Renal pelvis (tissue), 4 donors: ENCODE measurements around the gene CAPN9. TPM values are rescaled to one million over a fixed set of nuclear protein-coding genes. Genes with fewer than 3 reads are reported as not detected.
"Not testable (repeated sequence)": the region's sequence is repeated elsewhere in the genome, so short reads cannot be mapped to it uniquely, and the experiment has no call there.

ENCODE experiments used
- DNase-seq: peaks from one replicate; pipeline ENCODE4 v3.0.0-alpha.2; 2013
- polyA plus RNA-seq, 3 donors: library from polyadenylated mRNA; unstranded; fragments of 120-200 nt; gene quantifications; one replicate each; pipeline ENCODE4 v1.2.1, GENCODE V29; 2013; ENCODE audit not compliant: insufficient read length in 3 of 3

Gene CAPN9
- polyA plus RNA-seq, 3 donors, result 1.0 to 1.9 (median 1.1) TPM

GRCh38 chr1:230709619-230710542, 37.3 kb upstream of the CAPN9 start:
- DNase-seq, result no peak

GRCh38 chr1:230710543-230710904, 36.7 kb upstream of the CAPN9 start:
- DNase-seq, result no peak

GRCh38 chr1:230711245-230711644, 35.9 kb upstream of the CAPN9 start:
- no peak for DNase-seq

GRCh38 chr1:230712470-230712942, 34.7 kb upstream of the CAPN9 start:
- DNase-seq, result no peak

GRCh38 chr1:230713138-230713537, 34.0 kb upstream of the CAPN9 start:
- no peak for DNase-seq

GRCh38 chr1:230713547-230713914, 33.7 kb upstream of the CAPN9 start:
- no peak for DNase-seq

GRCh38 chr1:230713915-230714764, 33.0 kb upstream of the CAPN9 start, which contains the start of gene AGT:
AGT (minus strand) TSS chr1:230714122; CDS start chr1:230710823, 3,299 bp downstream.
- no peak for DNase-seq

GRCh38 chr1:230715510-230715909, 31.7 kb upstream of the CAPN9 start:
- DNase-seq, result no peak

- DNase-seq, result not testable (repeated sequence)
These were observed 30.7 kb upstream of the CAPN9 start for GRCh38 chr1:230716453-230716852.

GRCh38 chr1:230717251-230717650, 29.9 kb upstream of the CAPN9 start:
- DNase-seq, result no peak

GRCh38 chr1:230721849-230722522, 25.2 kb upstream of the CAPN9 start:
- not testable (repeated sequence) for DNase-seq

GRCh38 chr1:230725256-230726012, 21.8 kb upstream of the CAPN9 start:
- no peak for DNase-seq

GRCh38 chr1:230728710-230729392, 18.3 kb upstream of the CAPN9 start:
- DNase-seq, result no peak

GRCh38 chr1:230730977-230731376, 16.2 kb upstream of the CAPN9 start:
- no peak for DNase-seq

- no peak for DNase-seq
These were observed 11.7 kb upstream of the CAPN9 start for GRCh38 chr1:230735447-230735846.

GRCh38 chr1:230737622-230738262, 9.4 kb upstream of the CAPN9 start:
- no peak for DNase-seq

GRCh38 chr1:230739564-230740290, 7.5 kb upstream of the CAPN9 start:
- no peak for DNase-seq

- no peak for DNase-seq
These were observed 3.3 kb upstream of the CAPN9 start for GRCh38 chr1:230743899-230744298.

- no peak for DNase-seq
These were observed 2.8 kb upstream of the CAPN9 start for GRCh38 chr1:230744382-230744781.
